ENCODE data around the gene PIF1.

DNA sequence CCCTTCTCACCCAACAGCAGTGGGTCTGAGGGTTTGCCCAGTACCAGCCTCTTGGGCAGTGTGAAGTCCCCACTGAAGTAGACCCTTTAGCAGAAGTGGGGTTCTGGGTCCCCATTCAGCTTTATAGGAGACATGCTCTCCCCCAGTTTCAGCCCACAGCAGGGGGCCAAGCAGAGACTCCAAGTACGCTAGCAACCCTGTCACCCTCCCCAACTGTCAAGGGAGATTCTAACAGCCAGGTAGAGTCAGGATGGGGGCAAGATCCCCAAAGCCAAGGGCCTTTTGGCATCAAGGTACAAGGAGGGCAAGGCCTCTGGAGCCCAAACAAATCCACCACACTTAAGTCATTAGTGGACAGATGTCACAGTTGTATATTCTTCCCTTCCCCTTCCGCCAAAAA, 51.8 kb downstream of the PIF1 start:
- no peak for TF ChIP-seq TAF1 (IDR thresholded peaks at IDR 0.05; ENCODE audit: borderline replicate concordance, low read depth, low read length)
- no peak for TF ChIP-seq POLR2AphosphoS5 (IDR thresholded peaks at IDR 0.05; ENCODE audit: low read depth, low read length)
- TF ChIP-seq POLR2A (IDR thresholded peaks at IDR 0.05; ENCODE audit: low read depth, low read length), result no peak

All from GM12892 (cell line).